DND-41 (cell line): Measurements from ENCODE around the gene CDPF1.

ENCODE experiments used
- ATAC-seq: fragments of 200-7000 bp; cut with Tn5 transposase; 3 replicates; pipeline ENCODE4 v1.9.1; 2021; ENCODE audit warnings: low read depth; ENCODE audit not compliant: insufficient read depth
- DNase-seq: peaks from one replicate; pipeline ENCODE4 v3.0.0-alpha.2; 2020
- H2AFZ ChIP-seq: 2 replicates; pipeline ENCODE4 v1.6.0; 2012; ENCODE audit warnings: low read depth, low read length
- H3K27ac ChIP-seq: 2 replicates; pipeline ENCODE4 v1.5.1; 2012; ENCODE audit warnings: low read length, inconsistent platforms
- H3K27me3 ChIP-seq: fragments of 200-600 bp; sonication (generic); 2 replicates; pipeline ENCODE4 v1.6.0; 2012; ENCODE audit warnings: low read length, mild to moderate bottlenecking, inconsistent platforms; ENCODE audit not compliant: insufficient read depth, poor library complexity
- H3K36me3 ChIP-seq: 2 replicates; pipeline ENCODE4 v1.5.1; 2012; ENCODE audit warnings: low read length, inconsistent platforms; ENCODE audit not compliant: insufficient read depth
- H3K4me1 ChIP-seq: 2 replicates; pipeline ENCODE4 v1.5.1; 2012; ENCODE audit warnings: mild to moderate bottlenecking, low read length; ENCODE audit not compliant: insufficient read depth
- H3K4me2 ChIP-seq: 2 replicates; pipeline ENCODE4 v1.6.0; 2012; ENCODE audit warnings: mild to moderate bottlenecking, moderate library complexity, low read length, inconsistent platforms; ENCODE audit not compliant: insufficient read depth
- H3K4me3 ChIP-seq, 2 experiments: fragments of 200-600 bp in 1 of 2; shearing (Covaris generic) in 1 of 2; 2 replicates each; pipeline ENCODE4 v1.5.1; 2012 to 2016; ENCODE audit warnings: inconsistent platforms in 2 of 2, low read length in 2 of 2, mild to moderate bottlenecking in 2 of 2, low read depth in 1 of 2, moderate library complexity in 1 of 2
- H3K79me2 ChIP-seq: 2 replicates; pipeline ENCODE4 v1.6.0; 2012; ENCODE audit warnings: low read length, inconsistent platforms; ENCODE audit not compliant: insufficient read depth
- H3K9ac ChIP-seq: 2 replicates; pipeline ENCODE4 v1.6.0; 2012; ENCODE audit warnings: low read depth, mild to moderate bottlenecking, inconsistent platforms, low read length, moderate library complexity
- H3K9me3 ChIP-seq: 2 replicates; pipeline ENCODE4 v1.5.1; 2012; ENCODE audit warnings: low read length, moderate library complexity, mild to moderate bottlenecking, inconsistent platforms; ENCODE audit not compliant: insufficient read depth, severe bottlenecking
- H4K20me1 ChIP-seq: 2 replicates; pipeline ENCODE4 v1.6.0; 2012; ENCODE audit warnings: low read length; ENCODE audit not compliant: insufficient read depth
- CTCF ChIP-seq: IDR thresholded peaks from 2 replicates; pipeline ENCODE4 v1.5.1; 2012; ENCODE audit warnings: borderline replicate concordance, low read length, moderate library complexity, mild to moderate bottlenecking; ENCODE audit not compliant: poor library complexity, severe bottlenecking; ENCODE audit errors: extremely low read depth
- EZH2 ChIP-seq: IDR thresholded peaks from 3 replicates; pipeline ENCODE4 v1.6.1; 2012; ENCODE audit warnings: borderline replicate concordance, low read depth, mild to moderate bottlenecking, moderate library complexity, low read length, inconsistent platforms; ENCODE audit not compliant: severe bottlenecking

The CDPF1 gene

GRCh38 chr22:46286006-46286405 is 35.9 kb upstream of the CDPF1 start:
- Histone ChIP-seq H3K36me3 (peaks cover 57% of the 10 kb centered on the region), H3K27ac (no peak overlapping the region)

GRCh38 chr22:46281866-46282678 is 32.0 kb upstream of the CDPF1 start:
- Histone ChIP-seq H3K4me3 (no peak overlapping the region), H2AFZ (no peak overlapping the region), H3K4me1 (no peaks in the 10 kb centered on the region), H3K79me2 (no peaks in the 10 kb centered on the region), H4K20me1 (no peaks in the 10 kb centered on the region; the same call in 1 of the 2 replicates), H3K27me3 (no peaks in the 10 kb centered on the region), H3K27ac (no peak overlapping the region), H3K9me3 (no peaks in the 10 kb centered on the region), H3K36me3 (peaks cover 73% of the 10 kb centered on the region), H3K4me2 (no peak overlapping the region), H3K9ac (no peak overlapping the region)
- DNase-seq (no peak), ATAC-seq (no peak)
- TF ChIP-seq EZH2 (no peak), CTCF (no peak)

More at GRCh38 chr22:46286006-46286405, 35.9 kb upstream of the CDPF1 start:
- H3K4me2 ChIP-seq = no peak overlapping the region
- TF ChIP-seq EZH2 (no peak), CTCF (no peak)
- ATAC-seq (no peak), DNase-seq (no peak)
- no peaks in the 10 kb centered on the region for H3K9me3 ChIP-seq
- H4K20me1 ChIP-seq = no peaks in the 10 kb centered on the region
- H3K27me3 ChIP-seq = no peaks in the 10 kb centered on the region
- no peak overlapping the region for H3K9ac ChIP-seq
- no peaks in the 10 kb centered on the region for H3K4me1 ChIP-seq
- no peak overlapping the region for H3K4me3 ChIP-seq
- H3K79me2 ChIP-seq = no peaks in the 10 kb centered on the region
- no peak overlapping the region for H2AFZ ChIP-seq

- Histone ChIP-seq H3K27me3 (no peaks in the 10 kb centered on the region), H4K20me1 (no peaks in the 10 kb centered on the region; the same call in 1 of the 2 replicates), H3K9me3 (no peaks in the 10 kb centered on the region), H3K4me3 (no peak overlapping the region), H3K36me3 (peaks cover 75% of the 10 kb centered on the region), H2AFZ (no peak overlapping the region), H3K79me2 (no peaks in the 10 kb centered on the region), H3K4me1 (no peaks in the 10 kb centered on the region), H3K4me2 (no peak overlapping the region), H3K9ac (no peak overlapping the region), H3K27ac (no peak overlapping the region)
- TF ChIP-seq CTCF (no peak), EZH2 (no peak)
- ATAC-seq (no peak), DNase-seq (no peak)
Observed at GRCh38 chr22:46280999-46281623, 31.0 kb upstream of the CDPF1 start.
